ENCODE data around the gene UPK3A.

- TF ChIP-seq REST (IDR thresholded peaks at IDR 0.05; ENCODE audit: insufficient read depth in 1 of 2, low read depth in 2 of 2, low read length in 2 of 2): no peak
- no peak for TF ChIP-seq FOXP2 (optimal IDR thresholded peaks at IDR 0.05; ENCODE audit: borderline replicate concordance, extremely low read depth, extremely low read length, insufficient read depth)
- no peak for TF ChIP-seq SIN3A (IDR thresholded peaks at IDR 0.05; ENCODE audit: borderline replicate concordance, insufficient read depth, low read length)
These were observed 28.1 kb downstream of the UPK3A start for GRCh38 chr22:45312856-45313255.

Measured in PFSK-1 (cell line).